ENCODE data around the gene ZNHIT3. TPM values are rescaled to one million over a fixed set of nuclear protein-coding genes. Genes with fewer than 3 reads are reported as not detected.

Gene ZNHIT3
- polyA plus RNA-seq, 2 of the 4 experiments (the other 2 are of a cell fraction) = 117 to 166 TPM

DNA sequence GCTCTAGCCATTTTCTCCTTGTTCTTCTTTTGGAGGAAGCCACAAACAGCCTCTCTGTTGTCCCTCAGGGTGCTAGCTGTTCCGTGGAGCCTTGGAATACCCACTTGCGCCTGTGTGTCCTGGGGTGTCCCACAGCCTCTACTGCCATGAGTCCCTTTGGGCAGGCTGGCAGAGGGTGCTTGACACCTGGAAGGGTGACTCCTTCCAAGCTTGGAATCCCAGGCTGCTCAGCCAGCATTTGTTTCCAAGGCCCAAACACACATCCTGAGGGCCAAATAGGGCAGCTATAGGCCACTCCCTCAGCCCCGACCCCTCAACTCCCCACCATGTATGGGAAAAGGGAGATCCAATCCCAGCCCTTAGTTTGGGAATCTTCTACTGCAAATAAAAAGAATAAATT is 14.9 kb downstream of the ZNHIT3 start:
- POLR2A ChIA-PET = interaction anchor here (0.9 to 1.1 kb wide), 2 partner anchors 24 to 44 kb away, joined by 3 to 4 read pairs; no protein-coding TSS in a partner anchor
- H3K27ac ChIP-seq = no peak overlapping the region
- no peak overlapping the region for H3K4me3 ChIP-seq
- DNase-seq (ENCODE audit: low read depth in 1 of 2, low spot score in 1 of 2) (no peak), ATAC-seq (no peak; a peak in 1 of 6 replicates), FAIRE-seq (no peak)
- no peak overlapping the region for H3K4me2 ChIP-seq
- 94% methylated on average over 3 of the region's 3 CpGs for WGBS (ENCODE audit: missing lambda C conversion rate)
- TF ChIP-seq HOXA7 (CRISPR knock-in tag; IDR thresholded peaks at IDR 0.05) (no peak), KDM1A (IDR thresholded peaks at IDR 0.05; ENCODE audit: low read depth) (no peak), EHF (CRISPR knock-in tag; IDR thresholded peaks at IDR 0.05) (no peak), TP53 (CRISPR knock-in tag; IDR thresholded peaks at IDR 0.05) (no peak), CEBPB (IDR thresholded peaks at IDR 0.05) (no peak), KDM5A (IDR thresholded peaks at IDR 0.05) (no peak), GATA3 (IDR thresholded peaks at IDR 0.05; ENCODE audit: borderline replicate concordance) (no peak)
- TF ChIP-seq, protein P1, sequence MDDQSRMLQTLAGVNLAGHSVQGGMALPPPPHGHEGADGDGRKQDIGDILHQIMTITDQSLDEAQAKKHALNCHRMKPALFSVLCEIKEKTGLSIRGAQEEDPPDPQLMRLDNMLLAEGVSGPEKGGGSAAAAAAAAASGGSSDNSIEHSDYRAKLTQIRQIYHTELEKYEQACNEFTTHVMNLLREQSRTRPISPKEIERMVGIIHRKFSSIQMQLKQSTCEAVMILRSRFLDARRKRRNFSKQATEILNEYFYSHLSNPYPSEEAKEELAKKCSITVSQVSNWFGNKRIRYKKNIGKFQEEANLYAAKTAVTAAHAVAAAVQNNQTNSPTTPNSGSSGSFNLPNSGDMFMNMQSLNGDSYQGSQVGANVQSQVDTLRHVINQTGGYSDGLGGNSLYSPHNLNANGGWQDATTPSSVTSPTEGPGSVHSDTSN (IDR thresholded peaks at IDR 0.05) = no peak
- CTCF ChIA-PET = interaction anchor here (1.0 kb wide), 1 partner anchor 33 kb away, joined by 3 read pairs; the partner anchor contains the start of genes MYO19 and PIGW
- no peaks in the 10 kb centered on the region for H3K9me3 ChIP-seq
- H3K4me1 ChIP-seq = no peaks in the 10 kb centered on the region; the same call in 2 of the 3 replicates

DNA sequence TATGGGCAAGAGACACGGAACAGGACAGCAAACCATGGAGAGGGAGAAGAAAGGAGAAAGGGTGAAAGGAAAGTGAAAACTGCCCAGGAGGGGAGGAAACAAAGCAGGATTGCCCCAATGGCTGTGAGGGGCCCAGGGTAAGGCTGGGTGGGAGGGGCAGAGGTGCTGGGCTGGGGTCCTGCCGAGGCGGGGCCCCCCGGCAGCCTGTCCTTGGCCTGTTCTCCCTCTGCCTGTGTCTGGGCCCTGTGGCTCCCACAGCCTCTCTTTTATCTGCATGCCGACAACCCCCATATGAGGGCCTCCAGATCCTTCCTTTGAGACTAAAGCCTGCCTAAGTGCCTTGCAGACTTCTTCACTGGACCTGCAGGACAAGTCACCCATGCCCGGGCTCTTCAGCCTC is 15.5 kb downstream of the ZNHIT3 start:
- 92% methylated on average over 6 of the region's 6 CpGs for WGBS (ENCODE audit: missing lambda C conversion rate)
- Histone ChIP-seq H3K9me3 (no peaks in the 10 kb centered on the region), H3K4me3 (no peak overlapping the region), H3K27ac (no peak overlapping the region), H3K4me1 (no peaks in the 10 kb centered on the region; the same call in 2 of the 3 replicates), H3K4me2 (no peak overlapping the region)
- no peak for DNase-seq (ENCODE audit: low read depth in 1 of 2, low spot score in 1 of 2)
- TF ChIP-seq GATA3 (IDR thresholded peaks at IDR 0.05; ENCODE audit: borderline replicate concordance) = no peak
- no peak for TF ChIP-seq CEBPB (IDR thresholded peaks at IDR 0.05)
- no peak for TF ChIP-seq FOSB (CRISPR knock-in tag; IDR thresholded peaks at IDR 0.05)
- no peak for TF ChIP-seq SREBF2 (IDR thresholded peaks at IDR 0.05)
- TF ChIP-seq, protein P2, sequence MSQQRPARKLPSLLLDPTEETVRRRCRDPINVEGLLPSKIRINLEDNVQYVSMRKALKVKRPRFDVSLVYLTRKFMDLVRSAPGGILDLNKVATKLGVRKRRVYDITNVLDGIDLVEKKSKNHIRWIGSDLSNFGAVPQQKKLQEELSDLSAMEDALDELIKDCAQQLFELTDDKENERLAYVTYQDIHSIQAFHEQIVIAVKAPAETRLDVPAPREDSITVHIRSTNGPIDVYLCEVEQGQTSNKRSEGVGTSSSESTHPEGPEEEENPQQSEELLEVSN (IDR thresholded peaks at IDR 0.05; ENCODE audit: borderline replicate concordance, low read depth) = no peak
- no peak for TF ChIP-seq TP53 (CRISPR knock-in tag; IDR thresholded peaks at IDR 0.05)
- TF ChIP-seq ZSCAN20 (CRISPR knock-in tag; IDR thresholded peaks at IDR 0.05) = no peak
- no peak for TF ChIP-seq PHF8 (IDR thresholded peaks at IDR 0.05; ENCODE audit: borderline replicate concordance, low read depth)
- CTCF ChIA-PET = no interaction called here
- ATAC-seq = no peak
- no peak for FAIRE-seq
- POLR2A ChIA-PET = interaction anchor here (0.9 kb wide), 1 partner anchor 23 kb away, joined by 3 read pairs; no protein-coding TSS in a partner anchor

DNA sequence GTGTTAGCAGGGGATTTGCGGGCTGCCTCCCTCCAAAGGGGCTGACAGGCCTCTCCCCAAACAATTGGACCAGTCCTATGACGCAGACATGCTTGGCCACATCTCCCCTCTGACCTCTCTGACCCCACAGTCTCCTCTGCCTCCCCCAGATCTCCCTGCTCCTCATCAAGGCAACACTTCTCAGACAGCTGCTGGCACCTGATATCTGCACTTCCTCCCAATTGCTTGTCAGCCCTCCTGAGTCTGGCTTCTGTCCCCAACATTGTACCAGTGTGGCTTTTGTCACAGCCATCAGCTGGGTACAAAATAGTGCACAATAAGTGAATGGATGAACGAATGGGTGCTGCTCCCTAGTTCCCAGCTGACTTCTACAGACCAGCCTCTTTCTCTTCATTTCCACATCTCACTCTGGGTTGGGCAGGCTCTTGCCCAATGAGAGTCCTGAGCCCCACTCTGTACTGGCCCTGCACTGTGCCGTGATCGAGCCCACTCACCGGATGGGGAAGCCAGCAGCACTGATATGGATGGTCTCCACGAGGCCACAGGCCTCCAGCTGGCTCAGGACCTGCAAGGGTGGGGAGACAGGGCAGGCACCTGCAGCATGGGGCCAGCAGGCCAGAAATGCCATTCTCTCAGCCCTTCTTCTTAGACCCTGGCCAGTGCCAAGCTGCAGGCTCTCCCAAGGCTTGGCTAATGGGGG is 17.1 kb downstream of the ZNHIT3 start:
- ChIA-PET CTCF (interaction anchor here (0.8 to 3.3 kb wide), 3 partner anchors 11 to 31 kb away, joined by 3 to 16 read pairs (median 4); partner anchors contain the start of genes MYO19 and PIGW), POLR2A (interaction anchor here (1.0 kb wide), 1 partner anchor 31 kb away, joined by 3 read pairs; the partner anchor contains the start of gene MYO19)
- H3K4me3 ChIP-seq = no peak overlapping the region
- WGBS (ENCODE audit: missing lambda C conversion rate) = 93% methylated on average over 5 of the region's 7 CpGs
- H3K9me3 ChIP-seq = no peaks in the 10 kb centered on the region
- FAIRE-seq (no peak), ATAC-seq (0 out of 6 replicates have a peak, but pooled peaks of 1 of the 2 experiments have one; percentile 4), DNase-seq (ENCODE audit: low read depth in 1 of 2, low spot score in 1 of 2) (no peak)
- H3K27ac ChIP-seq = no peak overlapping the region
- no peaks in the 10 kb centered on the region; the same call in 2 of the 3 replicates for H3K4me1 ChIP-seq
- TF ChIP-seq, protein P3, sequence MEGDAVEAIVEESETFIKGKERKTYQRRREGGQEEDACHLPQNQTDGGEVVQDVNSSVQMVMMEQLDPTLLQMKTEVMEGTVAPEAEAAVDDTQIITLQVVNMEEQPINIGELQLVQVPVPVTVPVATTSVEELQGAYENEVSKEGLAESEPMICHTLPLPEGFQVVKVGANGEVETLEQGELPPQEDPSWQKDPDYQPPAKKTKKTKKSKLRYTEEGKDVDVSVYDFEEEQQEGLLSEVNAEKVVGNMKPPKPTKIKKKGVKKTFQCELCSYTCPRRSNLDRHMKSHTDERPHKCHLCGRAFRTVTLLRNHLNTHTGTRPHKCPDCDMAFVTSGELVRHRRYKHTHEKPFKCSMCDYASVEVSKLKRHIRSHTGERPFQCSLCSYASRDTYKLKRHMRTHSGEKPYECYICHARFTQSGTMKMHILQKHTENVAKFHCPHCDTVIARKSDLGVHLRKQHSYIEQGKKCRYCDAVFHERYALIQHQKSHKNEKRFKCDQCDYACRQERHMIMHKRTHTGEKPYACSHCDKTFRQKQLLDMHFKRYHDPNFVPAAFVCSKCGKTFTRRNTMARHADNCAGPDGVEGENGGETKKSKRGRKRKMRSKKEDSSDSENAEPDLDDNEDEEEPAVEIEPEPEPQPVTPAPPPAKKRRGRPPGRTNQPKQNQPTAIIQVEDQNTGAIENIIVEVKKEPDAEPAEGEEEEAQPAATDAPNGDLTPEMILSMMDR (IDR thresholded peaks at IDR 0.05) = no peak
- no peak for TF ChIP-seq ZFP36 (IDR thresholded peaks at IDR 0.05; ENCODE audit: borderline replicate concordance, partially characterized antibody)
- no peak for TF ChIP-seq HOXB5 (CRISPR knock-in tag; IDR thresholded peaks at IDR 0.05)
- no peak for TF ChIP-seq HEYL (CRISPR knock-in tag; IDR thresholded peaks at IDR 0.05)
- no peak for TF ChIP-seq CHD4 (IDR thresholded peaks at IDR 0.05; ENCODE audit: borderline replicate concordance)
- no peak overlapping the region for H3K4me2 ChIP-seq
